HepG2 (cell line): ENCODE measurements around the gene SRPRB. TPM values are rescaled to one million over a fixed set of nuclear protein-coding genes. Genes with fewer than 3 reads are reported as not detected.

Experiments used
- HMGA1 ChIP-seq: sonication (generic); formaldehyde crosslinking; conservative IDR thresholded peaks from 2 replicates; pipeline ENCODE4 v1.4.0; 2020; ENCODE audit warnings: missing genetic modification reagents
- SIX1 ChIP-seq: sonication (generic); formaldehyde crosslinking; IDR thresholded peaks from 2 replicates; pipeline ENCODE4 v1.4.0; 2020; ENCODE audit warnings: missing genetic modification reagents, borderline replicate concordance
- TOE1 ChIP-seq: sonication (generic); formaldehyde crosslinking; IDR thresholded peaks from 2 replicates; pipeline ENCODE4 v1.4.0; 2020; ENCODE audit warnings: mild to moderate bottlenecking, missing genetic modification reagents
- ZNF33A ChIP-seq: sonication (generic); formaldehyde crosslinking; IDR thresholded peaks from 2 replicates; pipeline ENCODE4 v1.5.1; 2020; ENCODE audit warnings: missing genetic modification reagents, mild to moderate bottlenecking, moderate library complexity, borderline replicate concordance
- ZNF639 ChIP-seq: conservative IDR thresholded peaks from 2 replicates; pipeline ENCODE4 v1.6.1; 2018; ENCODE audit warnings: missing genetic modification reagents
- polyA plus RNA-seq, 8 experiments: library from polyadenylated mRNA; depleted of rRNA in 3 of 8; stranded (reverse) in 7 of 8; unstranded in 1 of 8; fragments of >200 nt; fragmentation: Illumina TruSeq in 4 of 8; extraction: Trizol in 4 of 8; gene quantifications; 2 replicates each; pipeline versions ENCODE4 v1.2.1 to v1.2.3, GENCODE V29; 2011 to 2016; ENCODE audit warnings: low read depth in 4 of 8, missing spikeins in 1 of 8, mixed read lengths in 1 of 8; ENCODE audit not compliant: insufficient read depth in 1 of 8
- total RNA-seq, 5 experiments: library from RNA; depleted of rRNA; stranded (reverse); fragments of >200 nt; fragmentation: Illumina TruSeq; extraction: Trizol; gene quantifications; 2 replicates each; pipeline ENCODE4 v1.2.3, GENCODE V29; 2016; ENCODE audit warnings: low read depth in 1 of 5
- TF ChIP-seq, protein P1 (sequence below): sonication (generic); formaldehyde crosslinking; IDR thresholded peaks from 2 replicates; pipeline ENCODE4 v1.4.0; 2020; ENCODE audit warnings: mild to moderate bottlenecking, missing genetic modification reagents

Gene SRPRB
- total and polyA plus RNA-seq, 2 of the 13 experiments (the other 11 are each of a cell fraction or from before 2014, with no cell fraction given) = 41.0 to 111 TPM

DNA sequence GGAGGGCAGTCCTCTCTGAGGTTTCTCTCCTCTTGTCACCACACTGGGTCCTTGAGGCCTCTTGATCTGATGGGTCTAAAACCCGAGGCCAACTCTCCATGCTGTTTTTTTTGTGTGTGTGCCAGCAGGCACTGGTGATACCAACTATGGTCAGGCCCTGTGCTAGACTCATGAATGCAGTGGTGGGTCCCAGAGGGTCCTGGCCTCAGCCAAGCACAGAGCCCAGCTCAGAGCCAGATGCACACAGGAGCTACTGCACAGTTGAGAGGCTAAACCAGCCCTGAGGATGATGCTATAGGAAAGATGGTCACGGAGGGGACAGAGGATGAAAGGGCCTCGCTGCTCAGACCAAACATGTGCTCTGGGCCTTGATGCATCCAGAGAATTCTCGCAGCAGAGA is 56.5 kb downstream of the SRPRB start (continued):
- TF ChIP-seq, protein P1, sequence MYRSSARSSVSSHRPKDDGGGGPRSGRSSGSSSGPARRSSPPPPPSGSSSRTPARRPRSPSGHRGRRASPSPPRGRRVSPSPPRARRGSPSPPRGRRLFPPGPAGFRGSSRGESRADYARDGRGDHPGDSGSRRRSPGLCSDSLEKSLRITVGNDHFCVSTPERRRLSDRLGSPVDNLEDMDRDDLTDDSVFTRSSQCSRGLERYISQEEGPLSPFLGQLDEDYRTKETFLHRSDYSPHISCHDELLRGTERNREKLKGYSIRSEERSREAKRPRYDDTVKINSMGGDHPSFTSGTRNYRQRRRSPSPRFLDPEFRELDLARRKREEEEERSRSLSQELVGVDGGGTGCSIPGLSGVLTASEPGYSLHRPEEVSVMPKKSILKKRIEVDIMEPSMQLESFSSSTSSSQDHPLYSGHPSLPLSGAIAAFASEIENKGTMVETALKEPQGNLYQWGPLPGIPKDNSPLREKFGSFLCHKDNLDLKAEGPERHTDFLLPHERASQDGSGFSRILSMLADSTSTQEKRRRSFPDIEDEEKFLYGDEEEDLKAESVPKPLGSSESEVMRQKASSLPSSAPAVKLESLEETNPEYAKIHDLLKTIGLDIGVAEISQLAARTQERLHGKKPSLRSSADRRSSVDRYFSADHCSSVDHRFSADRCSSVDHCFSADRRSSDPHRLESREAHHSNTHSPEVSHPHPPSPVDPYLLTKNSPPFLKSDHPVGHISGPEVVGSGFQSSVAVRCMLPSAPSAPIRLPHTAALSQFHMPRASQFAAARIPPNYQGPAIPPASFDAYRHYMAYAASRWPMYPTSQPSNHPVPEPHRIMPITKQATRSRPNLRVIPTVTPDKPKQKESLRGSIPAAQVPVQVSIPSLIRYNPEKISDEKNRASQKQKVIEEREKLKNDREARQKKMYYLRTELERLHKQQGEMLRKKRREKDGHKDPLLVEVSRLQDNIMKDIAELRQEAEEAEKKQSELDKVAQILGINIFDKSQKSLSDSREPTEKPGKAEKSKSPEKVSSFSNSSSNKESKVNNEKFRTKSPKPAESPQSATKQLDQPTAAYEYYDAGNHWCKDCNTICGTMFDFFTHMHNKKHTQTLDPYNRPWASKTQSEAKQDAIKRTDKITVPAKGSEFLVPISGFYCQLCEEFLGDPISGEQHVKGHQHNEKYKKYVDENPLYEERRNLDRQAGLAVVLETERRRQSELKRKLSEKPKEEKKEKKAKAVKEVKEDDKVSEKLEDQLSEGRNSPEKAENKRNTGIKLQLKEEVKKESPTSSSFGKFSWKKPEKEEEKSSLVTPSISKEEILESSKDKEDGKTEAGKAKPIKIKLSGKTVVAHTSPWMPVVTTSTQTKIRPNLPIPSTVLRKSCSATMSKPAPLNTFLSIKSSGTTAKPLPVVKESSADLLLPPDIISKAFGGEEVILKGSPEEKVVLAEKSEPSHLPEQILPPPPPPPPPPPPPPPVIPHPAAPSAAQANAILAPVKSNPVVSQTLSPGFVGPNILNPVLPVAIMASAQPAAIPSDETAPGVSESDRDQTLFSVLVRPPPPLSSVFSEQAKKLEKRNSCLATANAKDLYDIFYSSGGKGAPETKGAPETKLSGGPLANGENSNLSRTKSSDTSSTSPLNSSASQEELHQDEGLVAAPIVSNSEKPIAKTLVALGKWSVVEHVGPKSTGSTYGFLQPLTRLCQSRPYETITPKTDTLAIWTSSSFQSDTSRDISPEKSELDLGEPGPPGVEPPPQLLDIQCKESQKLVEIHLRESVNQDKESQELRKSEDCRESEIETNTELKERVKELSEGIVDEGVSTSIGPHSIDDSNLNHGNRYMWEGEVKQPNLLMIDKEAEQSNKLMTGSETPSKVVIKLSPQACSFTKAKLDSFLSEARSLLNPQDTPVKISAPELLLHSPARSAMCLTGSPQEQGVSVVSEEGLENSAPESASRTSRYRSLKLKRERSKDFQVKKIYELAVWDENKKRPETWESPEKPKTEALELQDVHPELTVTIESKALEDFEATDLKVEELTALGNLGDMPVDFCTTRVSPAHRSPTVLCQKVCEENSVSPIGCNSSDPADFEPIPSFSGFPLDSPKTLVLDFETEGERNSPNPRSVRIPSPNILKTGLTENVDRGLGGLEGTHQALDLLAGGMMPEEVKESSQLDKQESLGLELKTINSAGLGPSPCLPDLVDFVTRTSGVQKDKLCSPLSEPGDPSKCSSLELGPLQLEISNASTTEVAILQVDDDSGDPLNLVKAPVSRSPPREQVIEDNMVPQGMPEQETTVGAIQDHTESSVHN (CRISPR knock-in tag) = no peak
- TF ChIP-seq HMGA1 (CRISPR knock-in tag) (no peak), ZNF639 (CRISPR knock-in tag) (no peak), ZNF33A (no peak), SIX1 (no peak), TOE1 (CRISPR knock-in tag) (no peak)
